Activated CD8-positive, alpha-beta memory T cell treated with anti-CD3 and anti-CD28 coated beads for 1 hour (primary cell): ENCODE results near the gene P3H2.

Source experiments
- DNase-seq, 2 donors: peaks; one replicate each; pipeline ENCODE4 v3.0.0-alpha.2; 2020; ENCODE audit warnings: low read depth in 1 of 2; ENCODE audit errors: extremely low read depth in 1 of 2

The P3H2 gene

GRCh38 chr3:190127195-190127594, 6.5 kb upstream of the P3H2 start:
- DNase-seq, result no peak

- DNase-seq, result no peak
Observed at GRCh38 chr3:190125436-190126068, 4.9 kb upstream of the P3H2 start.

- DNase-seq, result no peak
Observed at GRCh38 chr3:190124067-190124466, 3.4 kb upstream of the P3H2 start.

GRCh38 chr3:190122198-190122771, 1.6 kb upstream of the P3H2 start:
- DNase-seq, result no peak

GRCh38 chr3:190121383-190121782, 686 bp upstream of the P3H2 start:
- no peak for DNase-seq

GRCh38 chr3:190121061-190121377, 322 bp upstream of the P3H2 start:
- no peak for DNase-seq

- DNase-seq, result no peak
Observed at GRCh38 chr3:190119461-190120268, 1.0 kb downstream of the P3H2 start.

GRCh38 chr3:190118438-190118837, 2.3 kb downstream of the P3H2 start:
- no peak for DNase-seq

GRCh38 chr3:190117981-190118380, 2.7 kb downstream of the P3H2 start:
- DNase-seq, result no peak

GRCh38 chr3:190116551-190117067, 4.1 kb downstream of the P3H2 start:
- no peak for DNase-seq

- no peak for DNase-seq
Observed at GRCh38 chr3:190110826-190111225, 9.9 kb downstream of the P3H2 start.

- no peak for DNase-seq
Observed at GRCh38 chr3:190109441-190109840, 11.3 kb downstream of the P3H2 start.

- no peak for DNase-seq
Observed at GRCh38 chr3:190108804-190109203, 11.9 kb downstream of the P3H2 start.

GRCh38 chr3:190105876-190106275, 14.8 kb downstream of the P3H2 start:
- DNase-seq, result no peak

- no peak for DNase-seq
Observed at GRCh38 chr3:190101320-190102011, 19.2 kb downstream of the P3H2 start.

- DNase-seq, result no peak
Observed at GRCh38 chr3:190099099-190099498, 21.6 kb downstream of the P3H2 start.

- no peak for DNase-seq
Observed at GRCh38 chr3:190097617-190098016, 23.1 kb downstream of the P3H2 start.

GRCh38 chr3:190097025-190097424, 23.7 kb downstream of the P3H2 start:
- DNase-seq, result no peak

- no peak for DNase-seq
Observed at GRCh38 chr3:190096345-190096744, 24.4 kb downstream of the P3H2 start.

GRCh38 chr3:190094160-190094718, 26.5 kb downstream of the P3H2 start:
- DNase-seq, result no peak

GRCh38 chr3:190092250-190092649, 28.4 kb downstream of the P3H2 start:
- no peak for DNase-seq
